Activated naive CD4-positive, alpha-beta T cell treated with anti-CD3 and anti-CD28 coated beads, Interleukin-2, amount 50 U/mL, for 24 hours (primary cell): ENCODE measurements around the gene ARHGEF9.

Source experiments
- H3K27ac Mint-ChIP-seq: one replicate; pipeline ENCODE4 v1.8.0; 2021; ENCODE audit warnings: mild to moderate bottlenecking, mixed read lengths
- H3K27me3 Mint-ChIP-seq: one replicate; pipeline ENCODE4 v1.8.0; 2021; ENCODE audit warnings: mixed read lengths
- H3K36me3 Mint-ChIP-seq: one replicate; pipeline ENCODE4 v1.8.0; 2021; ENCODE audit warnings: mixed read lengths
- H3K4me1 Mint-ChIP-seq: one replicate; pipeline ENCODE4 v1.8.0; 2021; ENCODE audit warnings: mixed read lengths
- H3K4me3 Mint-ChIP-seq: one replicate; pipeline ENCODE4 v1.8.0; 2021; ENCODE audit warnings: mild to moderate bottlenecking, mixed read lengths
- H3K9me3 Mint-ChIP-seq: one replicate; pipeline ENCODE4 v1.8.0; 2021; ENCODE audit warnings: mixed read lengths

The ARHGEF9 gene

DNA sequence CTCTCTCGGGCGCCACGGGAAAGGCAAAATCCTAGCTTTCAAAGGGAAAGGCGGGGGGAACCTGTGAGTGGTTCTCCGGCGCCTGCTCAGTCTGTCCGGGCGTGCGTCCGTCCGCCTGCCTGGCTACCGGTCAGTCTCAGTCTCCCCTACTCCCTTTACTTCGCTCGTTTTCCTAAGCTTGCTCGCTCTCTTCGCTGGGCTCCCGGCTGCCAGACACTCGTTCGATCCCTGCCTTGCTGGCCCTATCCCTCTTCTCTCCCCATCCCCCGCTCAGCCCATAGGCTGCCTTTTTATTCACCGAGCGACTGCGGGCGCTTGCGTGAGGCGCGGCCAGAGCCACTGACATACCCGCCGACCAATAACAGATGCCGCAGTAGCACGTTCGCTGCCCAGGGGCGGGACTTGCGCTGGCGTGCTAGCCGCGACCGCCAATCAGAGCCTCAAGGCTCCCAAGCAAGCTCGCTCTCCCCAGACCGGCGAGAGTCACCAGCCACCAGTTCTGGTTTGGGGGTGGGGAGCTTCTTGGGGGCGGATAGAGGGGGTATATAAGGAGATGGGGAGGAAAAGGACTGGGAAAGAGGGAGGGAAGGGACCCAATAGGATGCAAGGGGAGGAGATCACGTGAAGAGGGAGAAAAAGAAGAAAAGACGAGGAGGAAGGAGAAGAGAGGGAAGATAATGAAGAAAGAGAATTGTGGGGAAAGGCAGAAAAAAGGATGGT is 30.0 kb downstream of the ARHGEF9 start:
- Mint-ChIP-seq H3K27me3 (no peaks in the 10 kb centered on the region), H3K4me3 (peak overlapping the region; percentile 99), H3K9me3 (no peaks in the 10 kb centered on the region), H3K36me3 (no peaks in the 10 kb centered on the region), H3K27ac (peak overlapping the region; percentile 99), H3K4me1 (peaks cover 48% of the 10 kb centered on the region)

DNA sequence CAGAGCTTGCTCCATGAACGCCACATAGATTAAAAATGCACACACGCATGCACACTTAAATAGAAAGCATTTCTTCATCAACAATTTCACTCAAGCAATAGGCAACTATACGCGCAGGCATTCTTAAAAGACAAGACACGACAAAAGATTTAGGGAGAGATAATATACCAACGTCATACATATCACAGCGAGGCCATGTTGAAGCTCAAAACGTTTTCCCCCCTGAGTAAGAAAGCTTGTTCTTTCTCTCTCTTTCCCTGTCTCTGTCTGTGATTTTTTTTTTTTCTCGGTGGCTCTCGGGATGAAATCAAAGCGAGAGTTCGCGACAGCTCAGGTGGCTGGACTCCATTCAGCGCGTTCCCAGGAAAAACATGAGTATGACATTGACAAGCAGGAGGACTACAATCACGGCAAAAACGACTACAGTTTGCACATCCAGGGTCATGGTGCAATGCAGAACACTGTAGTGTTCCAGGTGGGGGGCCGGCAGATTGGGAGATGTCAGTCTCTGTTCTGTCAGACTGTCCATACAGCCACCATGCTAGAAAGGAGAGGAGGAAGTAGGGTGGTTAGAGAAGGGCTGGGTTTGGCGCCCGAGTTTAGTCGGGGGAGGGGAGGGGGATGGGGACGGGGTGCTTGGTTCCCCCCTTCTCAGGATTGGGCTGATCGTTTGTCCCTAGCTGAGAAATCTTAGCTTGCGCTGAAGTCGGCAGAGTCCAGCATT is 30.7 kb downstream of the ARHGEF9 start:
- Mint-ChIP-seq H3K27me3 (no peaks in the 10 kb centered on the region), H3K4me1 (peaks cover 55% of the 10 kb centered on the region)

DNA sequence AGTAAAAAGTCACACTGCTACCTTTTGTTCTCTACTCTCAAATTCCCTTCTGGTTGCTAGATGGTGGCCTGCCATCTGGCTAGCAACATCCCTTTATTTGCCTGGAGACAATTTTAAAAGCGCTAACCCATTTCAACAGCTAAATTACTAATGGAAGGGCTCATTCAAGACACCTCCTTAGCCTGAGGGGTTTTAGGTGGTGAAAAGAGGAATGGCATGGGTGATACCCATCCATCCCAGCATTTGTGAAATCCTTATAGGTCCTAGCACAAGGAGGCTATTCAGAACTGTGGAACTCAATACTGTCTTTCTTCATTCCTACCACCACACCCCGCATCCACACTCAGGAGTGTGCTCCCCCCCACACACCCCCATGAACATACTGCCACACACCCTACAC is 33.5 kb downstream of the ARHGEF9 start:
- H3K36me3 Mint-ChIP-seq = no peaks in the 10 kb centered on the region
- H3K9me3 Mint-ChIP-seq = no peaks in the 10 kb centered on the region
- H3K4me3 Mint-ChIP-seq = no peak overlapping the region
- H3K4me1 Mint-ChIP-seq = peaks cover 76% of the 10 kb centered on the region
- H3K27me3 Mint-ChIP-seq = no peaks in the 10 kb centered on the region
- no peak overlapping the region for H3K27ac Mint-ChIP-seq

More for the DNA sequence above, 30.7 kb downstream of the ARHGEF9 start:
- H3K9me3 Mint-ChIP-seq = no peaks in the 10 kb centered on the region
- H3K27ac Mint-ChIP-seq = peak overlapping the region; percentile 99
- no peaks in the 10 kb centered on the region for H3K36me3 Mint-ChIP-seq
- H3K4me3 Mint-ChIP-seq = peak overlapping the region; percentile 99

DNA sequence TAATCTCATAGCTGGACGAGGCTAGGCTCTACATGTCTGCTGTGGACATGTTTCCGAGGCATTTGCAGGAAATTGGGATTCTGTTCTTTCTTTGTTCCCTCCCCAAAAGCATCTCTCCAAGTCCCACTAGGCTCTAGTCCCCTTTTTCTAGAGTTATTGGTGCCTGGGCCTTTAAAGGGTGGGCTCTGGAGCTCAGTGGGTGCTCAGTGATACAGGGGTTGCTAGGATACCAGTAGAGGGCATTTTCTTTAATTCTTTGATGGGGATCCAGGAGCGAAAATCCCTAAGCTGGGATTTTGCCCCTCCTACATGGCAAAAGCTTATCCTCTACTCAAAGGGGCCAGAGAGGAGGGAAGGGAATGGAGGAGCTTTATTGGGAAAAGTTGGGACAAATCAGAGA is 34.2 kb downstream of the ARHGEF9 start:
- Mint-ChIP-seq H3K4me1 (peaks cover 79% of the 10 kb centered on the region), H3K36me3 (no peaks in the 10 kb centered on the region), H3K9me3 (no peaks in the 10 kb centered on the region), H3K27me3 (no peaks in the 10 kb centered on the region), H3K4me3 (no peak overlapping the region), H3K27ac (no peak overlapping the region)

DNA sequence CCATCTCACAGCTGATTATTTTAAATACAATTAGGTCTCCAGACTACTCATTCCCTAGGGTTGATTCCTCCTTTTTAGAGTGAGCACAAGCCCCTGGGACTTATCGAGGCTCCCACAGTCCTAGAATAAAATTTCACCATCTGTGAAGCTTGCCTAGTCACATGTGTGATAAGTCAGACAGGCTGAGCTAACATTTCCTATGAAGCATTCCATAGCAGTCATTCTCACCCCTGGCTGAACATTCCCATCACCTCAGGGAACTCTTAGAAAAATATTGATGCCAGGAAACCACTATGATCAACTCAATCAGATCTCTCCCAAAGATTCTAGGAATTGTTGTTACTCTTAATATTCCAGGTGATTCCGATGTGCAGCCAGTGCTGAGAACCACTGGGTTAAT is 37.7 kb downstream of the ARHGEF9 start:
- H3K27ac Mint-ChIP-seq = peak overlapping the region; percentile 12
- peaks cover 70% of the 10 kb centered on the region for H3K4me1 Mint-ChIP-seq
- no peak overlapping the region for H3K4me3 Mint-ChIP-seq
- no peaks in the 10 kb centered on the region for H3K36me3 Mint-ChIP-seq
- H3K27me3 Mint-ChIP-seq = no peaks in the 10 kb centered on the region
- no peaks in the 10 kb centered on the region for H3K9me3 Mint-ChIP-seq

DNA sequence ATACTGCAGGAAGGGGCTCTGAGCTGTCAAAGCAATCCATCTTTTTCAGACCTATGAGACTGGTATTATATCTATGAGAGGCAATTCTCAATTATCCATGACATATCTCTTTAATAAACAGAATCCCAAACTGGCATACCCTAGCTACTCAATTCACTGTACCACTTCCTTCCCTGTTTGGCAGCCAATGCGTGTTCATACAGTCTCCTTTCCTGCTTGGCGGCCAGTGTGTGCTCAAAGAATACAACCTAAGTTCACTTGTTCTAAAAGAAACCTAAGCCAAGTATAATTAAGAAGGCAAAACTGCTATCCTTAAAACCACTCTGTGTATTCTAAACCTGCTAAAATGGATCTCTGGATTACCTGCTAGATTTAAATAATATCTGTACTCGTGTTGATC is 38.3 kb downstream of the ARHGEF9 start:
- H3K4me3 Mint-ChIP-seq = no peak overlapping the region
- H3K4me1 Mint-ChIP-seq = peaks cover 64% of the 10 kb centered on the region
- H3K27ac Mint-ChIP-seq = no peak overlapping the region
- no peaks in the 10 kb centered on the region for H3K36me3 Mint-ChIP-seq
- H3K27me3 Mint-ChIP-seq = no peaks in the 10 kb centered on the region
- no peaks in the 10 kb centered on the region for H3K9me3 Mint-ChIP-seq

DNA sequence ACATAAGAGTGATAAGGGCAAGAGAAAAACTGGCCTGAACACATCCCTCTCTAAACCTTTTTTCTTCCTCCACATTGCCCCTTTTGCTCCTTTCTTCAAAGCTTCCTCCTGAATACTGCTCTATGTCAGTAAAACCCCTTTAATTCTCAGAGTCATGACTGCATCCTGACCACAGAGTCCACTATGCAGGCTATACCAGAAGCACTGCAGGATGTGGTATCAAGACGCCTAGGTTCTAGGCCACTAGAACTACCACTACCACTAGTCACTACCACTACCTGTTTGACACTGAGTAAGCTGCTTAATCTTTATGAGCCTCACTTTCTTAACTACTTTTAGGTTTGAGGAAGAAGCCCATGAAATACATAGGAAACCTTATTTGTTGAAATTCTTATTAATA is 38.7 kb downstream of the ARHGEF9 start:
- Mint-ChIP-seq H3K4me3 (no peak overlapping the region), H3K9me3 (no peaks in the 10 kb centered on the region)

DNA sequence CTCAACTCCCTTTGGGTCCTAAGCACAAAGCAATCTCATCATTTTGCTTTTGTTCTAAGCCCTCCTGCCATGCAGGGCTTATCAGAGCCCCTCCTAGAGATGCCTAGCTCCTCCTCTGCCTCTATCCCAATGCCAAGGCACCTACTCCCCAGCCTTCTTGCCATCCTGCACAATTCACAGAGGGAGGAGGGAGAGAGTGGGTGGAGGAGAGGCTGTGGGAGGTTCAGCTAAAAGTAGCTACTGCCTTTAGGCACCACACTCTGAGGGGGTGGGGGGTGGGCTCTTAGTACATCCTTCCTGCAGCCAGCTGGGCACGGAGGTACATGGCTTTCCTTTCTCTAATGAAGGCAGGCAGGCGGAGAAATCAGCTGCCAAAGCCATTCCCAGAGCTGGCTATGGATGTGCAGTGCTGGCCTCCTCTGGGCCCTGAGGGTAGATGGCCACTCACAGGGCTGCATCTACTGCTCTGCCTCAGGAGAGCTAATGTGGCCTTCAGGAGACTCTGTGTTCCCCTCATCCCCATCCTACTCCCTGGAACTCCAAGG is 40.1 kb downstream of the ARHGEF9 start:
- Mint-ChIP-seq H3K36me3 (no peaks in the 10 kb centered on the region), H3K4me1 (peaks cover 51% of the 10 kb centered on the region), H3K27ac (no peak overlapping the region), H3K27me3 (no peaks in the 10 kb centered on the region), H3K4me3 (no peak overlapping the region), H3K9me3 (no peaks in the 10 kb centered on the region)

More for the DNA sequence above, 38.7 kb downstream of the ARHGEF9 start:
- Mint-ChIP-seq H3K4me1 (peaks cover 60% of the 10 kb centered on the region), H3K27me3 (no peaks in the 10 kb centered on the region), H3K36me3 (no peaks in the 10 kb centered on the region), H3K27ac (peak overlapping the region; percentile 79)

DNA sequence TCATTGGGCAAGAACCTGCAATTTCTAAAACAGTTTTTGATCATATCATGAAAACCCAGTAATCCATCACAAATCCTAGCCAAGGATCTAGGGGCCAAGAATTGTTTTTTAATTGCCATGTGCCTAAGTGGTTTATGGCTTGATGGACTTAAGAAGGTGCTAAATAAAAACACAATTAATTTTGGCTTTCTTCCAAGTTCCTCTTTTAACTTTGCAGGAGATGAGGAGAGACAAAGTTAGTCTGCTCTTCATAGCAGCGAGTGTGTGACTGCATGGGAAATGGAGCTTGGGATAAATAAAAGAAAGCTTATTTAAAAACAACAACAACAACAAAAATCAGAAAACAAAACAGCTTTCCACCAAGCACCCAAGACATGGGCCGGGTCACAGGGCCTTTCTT is 41.4 kb downstream of the ARHGEF9 start:
- Mint-ChIP-seq H3K27me3 (no peaks in the 10 kb centered on the region), H3K36me3 (no peaks in the 10 kb centered on the region), H3K9me3 (no peaks in the 10 kb centered on the region), H3K27ac (no peak overlapping the region), H3K4me1 (peaks cover 46% of the 10 kb centered on the region), H3K4me3 (no peak overlapping the region)

DNA sequence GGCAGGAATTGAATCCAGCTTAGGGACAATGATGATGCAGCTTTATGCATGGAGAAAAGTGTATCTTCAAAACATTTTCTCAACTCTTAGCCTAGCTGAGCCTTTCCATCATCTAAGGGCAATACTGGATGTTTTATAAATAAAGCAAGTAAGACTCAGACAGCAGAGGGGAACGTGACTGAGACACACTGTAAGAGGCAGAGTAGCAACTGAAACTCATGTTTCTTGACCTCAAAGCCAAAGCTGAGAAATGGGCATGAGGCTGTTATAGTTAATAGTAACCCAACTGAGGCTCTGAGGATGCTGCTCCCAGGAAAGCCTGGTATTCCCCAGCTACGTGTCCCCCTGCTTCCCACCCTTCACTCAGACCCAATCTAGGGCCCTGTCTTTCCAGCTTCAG is 44.6 kb downstream of the ARHGEF9 start:
- Mint-ChIP-seq H3K36me3 (no peaks in the 10 kb centered on the region), H3K4me3 (no peak overlapping the region), H3K27me3 (no peaks in the 10 kb centered on the region), H3K27ac (no peak overlapping the region), H3K4me1 (peaks cover 28% of the 10 kb centered on the region), H3K9me3 (no peaks in the 10 kb centered on the region)

DNA sequence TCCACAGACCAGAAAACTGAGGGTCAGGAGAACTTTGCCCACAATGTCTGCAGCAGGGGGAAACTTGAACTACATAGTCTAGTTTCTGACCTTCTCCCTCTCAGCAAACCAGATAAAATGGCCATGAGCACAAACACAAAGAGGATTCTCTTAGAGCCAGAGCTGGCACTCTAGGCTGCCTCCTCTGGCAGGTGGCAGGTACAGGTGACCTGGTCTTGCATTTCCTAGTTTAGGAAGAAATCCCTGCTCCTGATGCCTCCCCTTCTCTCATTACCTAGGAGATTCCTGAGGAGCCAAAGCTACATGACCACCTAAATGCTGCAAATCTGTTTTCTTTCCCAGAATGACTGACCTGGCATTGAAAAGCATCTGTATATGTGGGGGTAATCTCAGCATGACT is 45.1 kb downstream of the ARHGEF9 start:
- H3K4me3 Mint-ChIP-seq = no peak overlapping the region
- H3K4me1 Mint-ChIP-seq = peaks cover 26% of the 10 kb centered on the region
- H3K27me3 Mint-ChIP-seq = no peaks in the 10 kb centered on the region
- H3K27ac Mint-ChIP-seq = no peak overlapping the region
- H3K36me3 Mint-ChIP-seq = no peaks in the 10 kb centered on the region
- H3K9me3 Mint-ChIP-seq = no peaks in the 10 kb centered on the region

DNA sequence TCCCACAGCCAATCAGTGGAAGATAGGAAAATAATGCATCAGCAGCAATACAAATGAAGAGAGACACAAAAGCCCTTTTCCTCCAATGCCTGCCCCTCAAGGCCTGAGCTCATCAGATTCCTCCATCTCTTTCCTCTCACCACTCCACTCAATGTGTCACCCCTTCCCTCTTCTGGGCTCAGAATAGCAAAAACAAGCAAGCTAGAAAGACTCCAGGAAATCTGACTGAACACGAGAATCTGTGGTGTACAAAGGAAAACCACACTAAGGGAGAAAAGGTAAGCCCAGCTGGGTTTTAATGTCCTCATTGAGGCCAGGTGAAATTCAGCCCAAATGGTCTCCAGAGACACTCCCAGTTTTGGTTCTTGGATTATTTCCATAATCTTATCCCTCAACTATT is 46.3 kb downstream of the ARHGEF9 start:
- H3K36me3 Mint-ChIP-seq = no peaks in the 10 kb centered on the region
- H3K27ac Mint-ChIP-seq = no peak overlapping the region

DNA sequence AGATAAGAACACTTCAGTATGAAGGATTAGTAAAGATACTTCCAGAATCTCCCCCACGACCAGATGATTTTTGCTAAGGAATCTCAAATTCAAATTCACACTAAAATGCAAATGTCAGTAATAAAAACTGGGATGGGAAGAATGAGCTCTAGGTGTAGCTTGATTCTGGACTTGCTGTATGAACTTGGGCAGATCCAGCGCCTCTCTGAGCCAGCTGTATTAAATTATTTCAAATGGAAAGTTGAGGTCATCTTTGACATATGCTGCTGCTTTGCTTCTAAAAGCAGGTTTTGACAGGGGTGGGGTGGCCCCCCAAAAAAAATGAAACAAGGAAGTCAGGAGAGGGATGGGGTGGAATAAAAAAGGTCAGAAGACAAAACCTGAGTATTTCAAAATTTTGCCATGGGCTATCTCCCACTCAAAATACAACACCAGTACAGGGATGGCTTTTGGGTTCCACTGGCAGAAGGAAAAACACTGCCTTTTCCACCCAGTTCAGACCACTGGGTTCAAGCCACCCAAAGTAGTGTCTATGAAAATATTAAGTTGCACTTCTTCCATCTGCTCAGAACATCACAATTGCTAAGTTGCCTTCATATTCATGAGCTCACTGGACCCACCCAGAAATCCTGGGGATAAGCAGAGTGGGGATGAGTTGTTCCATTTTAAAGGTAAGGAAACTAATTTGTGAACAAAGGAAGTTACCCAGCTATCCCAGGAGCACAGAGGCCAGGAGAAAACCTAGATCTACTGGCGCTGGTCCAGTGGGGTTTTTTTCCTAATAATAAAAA is 47.7 kb downstream of the ARHGEF9 start:
- Mint-ChIP-seq H3K36me3 (no peaks in the 10 kb centered on the region), H3K4me1 (peaks cover 17% of the 10 kb centered on the region), H3K27me3 (no peaks in the 10 kb centered on the region), H3K27ac (no peak overlapping the region), H3K4me3 (no peak overlapping the region), H3K9me3 (no peaks in the 10 kb centered on the region)

More for the DNA sequence above, 46.3 kb downstream of the ARHGEF9 start:
- Mint-ChIP-seq H3K4me1 (peaks cover 17% of the 10 kb centered on the region), H3K27me3 (no peaks in the 10 kb centered on the region), H3K4me3 (no peak overlapping the region), H3K9me3 (no peaks in the 10 kb centered on the region)

DNA sequence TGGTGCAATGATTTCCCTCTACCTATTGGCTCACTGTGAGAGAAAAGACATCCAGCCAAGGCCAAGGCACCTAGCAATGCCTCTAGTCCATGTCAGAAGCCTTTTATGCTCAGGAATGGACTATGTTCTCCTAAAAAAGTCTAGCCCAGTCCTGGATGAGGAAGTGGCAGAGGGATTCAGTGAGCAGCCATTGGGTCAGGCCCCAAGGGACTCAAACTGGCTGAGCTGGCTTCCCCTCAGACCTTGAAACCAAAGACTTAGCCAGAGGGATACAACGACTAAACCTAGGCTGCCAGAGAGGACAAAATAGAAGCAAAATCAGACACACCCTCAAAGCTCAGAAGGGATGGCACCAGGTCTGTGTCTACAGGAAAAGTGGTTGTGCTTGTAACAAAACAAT is 49.1 kb downstream of the ARHGEF9 start:
- Mint-ChIP-seq H3K27me3 (no peaks in the 10 kb centered on the region), H3K27ac (no peak overlapping the region), H3K36me3 (no peaks in the 10 kb centered on the region), H3K4me3 (no peak overlapping the region), H3K9me3 (no peaks in the 10 kb centered on the region), H3K4me1 (peaks cover 16% of the 10 kb centered on the region)

DNA sequence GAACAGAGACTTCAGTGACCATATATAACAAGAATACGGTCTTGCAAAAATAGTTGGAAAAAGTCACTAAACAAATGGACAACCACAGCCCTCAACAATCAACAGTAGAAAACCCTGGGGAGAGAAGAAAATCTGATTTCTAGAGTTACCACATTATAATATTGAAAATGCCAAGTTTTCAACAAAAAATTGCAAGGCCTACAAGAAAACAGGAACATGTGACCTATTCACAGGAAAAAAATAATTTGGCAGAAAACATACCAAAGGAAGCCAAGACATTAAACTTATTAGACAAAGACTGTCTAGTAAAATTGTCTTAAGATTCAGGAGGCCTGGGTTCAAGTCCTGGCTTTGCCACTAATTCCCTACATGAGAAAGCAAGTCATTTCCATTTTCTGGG is 64.7 kb downstream of the ARHGEF9 start:
- Mint-ChIP-seq H3K36me3 (peaks cover 20% of the 10 kb centered on the region), H3K4me1 (no peaks in the 10 kb centered on the region), H3K9me3 (no peaks in the 10 kb centered on the region), H3K27ac (no peak overlapping the region), H3K27me3 (no peaks in the 10 kb centered on the region), H3K4me3 (no peak overlapping the region)

DNA sequence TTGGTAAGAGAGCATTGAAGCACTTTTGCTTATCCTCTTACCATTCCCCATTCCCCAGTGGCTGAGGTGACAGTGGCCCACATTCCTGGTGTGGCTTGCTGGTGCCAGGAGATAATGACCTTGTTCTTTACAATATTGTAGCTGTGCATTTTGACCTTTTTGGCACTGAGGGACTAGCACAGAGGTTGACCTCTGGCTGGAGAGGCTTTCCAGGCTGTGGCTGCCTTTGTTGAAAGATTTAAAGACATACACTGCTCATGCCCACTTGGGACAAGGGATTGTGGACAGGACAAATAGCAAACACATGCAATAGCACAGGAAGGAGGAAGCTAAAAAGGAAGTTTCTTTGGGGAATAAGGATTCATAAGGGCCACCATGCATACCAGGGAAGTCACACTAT is 65.4 kb downstream of the ARHGEF9 start:
- Mint-ChIP-seq H3K4me3 (no peak overlapping the region), H3K27ac (no peak overlapping the region)

More for the DNA sequence above, 65.4 kb downstream of the ARHGEF9 start:
- no peaks in the 10 kb centered on the region for H3K27me3 Mint-ChIP-seq
- no peaks in the 10 kb centered on the region for H3K9me3 Mint-ChIP-seq
- peaks cover 20% of the 10 kb centered on the region for H3K36me3 Mint-ChIP-seq
- no peaks in the 10 kb centered on the region for H3K4me1 Mint-ChIP-seq
